GM19463 (cell line): ENCODE results near the gene TMEM88.

Experiments
- ATAC-seq: cut with Tn5 transposase; IDR thresholded peaks from one replicate; pipeline ENCODE4 v1.9.1; 2021; ENCODE audit warnings: mild to moderate bottlenecking, moderate library complexity; ENCODE audit not compliant: unreplicated experiment

TMEM88 gene

DNA sequence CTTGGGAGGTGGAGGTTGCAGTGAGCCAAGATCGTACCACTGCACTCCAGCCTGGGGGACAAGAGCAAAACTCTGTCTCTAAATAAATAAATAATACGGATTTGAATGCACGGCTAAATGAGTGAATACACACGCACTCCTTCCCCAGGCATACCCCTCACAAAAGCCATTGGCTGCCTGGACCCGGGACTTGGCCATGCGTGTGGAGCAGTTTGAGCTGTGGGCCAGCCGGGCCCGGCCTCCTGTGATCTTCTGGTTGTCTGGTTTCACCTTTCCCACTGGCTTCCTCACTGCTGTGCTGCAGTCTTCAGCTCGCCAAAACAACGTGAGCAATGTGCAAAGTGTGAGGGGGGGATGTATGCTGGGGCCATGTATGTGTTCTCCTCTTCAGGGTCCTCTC is 22.4 kb upstream of the TMEM88 start:
- no peak for ATAC-seq

DNA sequence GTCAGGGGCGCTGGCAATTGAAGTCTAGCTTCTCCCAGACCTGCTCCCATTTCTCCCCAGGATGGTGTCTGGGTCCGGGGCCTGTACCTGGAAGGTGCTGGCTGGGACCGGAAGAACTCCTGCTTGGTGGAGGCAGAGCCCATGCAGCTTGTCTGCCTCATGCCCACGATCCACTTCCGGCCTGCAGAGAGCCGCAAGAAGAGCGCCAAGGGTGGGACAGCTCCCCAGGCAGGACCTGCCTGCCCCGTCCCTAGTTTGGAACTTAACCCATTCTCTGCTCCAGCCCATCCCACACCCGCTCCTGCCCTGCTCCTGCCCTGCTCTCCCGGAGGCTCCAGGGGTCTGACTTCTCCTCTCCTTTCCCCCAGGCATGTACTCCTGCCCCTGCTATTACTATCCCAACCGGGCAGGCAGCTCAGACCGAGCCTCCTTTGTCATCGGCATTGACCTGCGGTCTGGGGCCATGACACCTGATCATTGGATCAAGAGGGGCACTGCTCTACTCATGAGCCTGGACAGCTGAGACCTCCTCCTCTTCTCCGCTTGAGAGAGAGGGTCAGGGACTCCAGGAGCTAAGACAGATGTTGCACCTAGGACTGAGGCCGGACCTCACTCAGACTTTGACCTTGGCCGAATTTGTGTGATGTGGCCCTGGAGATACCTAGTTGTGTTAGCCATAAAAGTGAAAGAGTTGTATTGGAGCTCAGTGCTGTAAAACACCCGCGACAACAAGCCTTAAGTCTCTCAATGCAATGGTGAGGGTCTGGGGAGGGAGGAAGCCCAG is 21.7 kb upstream of the TMEM88 start:
- no peak for ATAC-seq

- ATAC-seq: peak; percentile 48
These were observed 20.9 kb upstream of the TMEM88 start, which contains the start of gene KDM6B for GRCh38 chr17:7833795-7834541. TSS of gene KDM6B (plus strand) at chr17:7834217. CDS start at chr17:7845555, 11,338 bp downstream.

DNA sequence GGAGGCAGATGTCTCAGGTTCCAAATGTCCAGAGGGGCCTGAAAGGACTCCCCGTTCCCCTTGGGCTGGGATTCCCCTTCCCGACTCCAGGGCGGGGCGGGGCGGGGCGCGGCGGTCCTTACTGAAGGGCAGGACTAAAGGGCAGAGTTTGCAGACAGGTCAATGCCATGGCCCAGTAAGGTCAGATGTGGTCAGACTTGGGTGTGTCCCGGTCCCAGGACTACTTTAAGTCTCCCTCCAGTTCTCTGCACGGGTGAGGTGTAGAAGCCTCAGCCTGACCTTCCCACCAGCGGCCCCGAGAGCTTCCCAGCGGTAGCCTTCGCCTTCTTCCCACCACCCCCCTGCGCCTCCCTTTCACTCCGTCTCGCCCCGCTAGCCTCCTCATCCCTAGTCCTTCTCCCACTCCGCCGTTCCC is 20.3 kb upstream of the TMEM88 start:
- ATAC-seq: no peak

DNA sequence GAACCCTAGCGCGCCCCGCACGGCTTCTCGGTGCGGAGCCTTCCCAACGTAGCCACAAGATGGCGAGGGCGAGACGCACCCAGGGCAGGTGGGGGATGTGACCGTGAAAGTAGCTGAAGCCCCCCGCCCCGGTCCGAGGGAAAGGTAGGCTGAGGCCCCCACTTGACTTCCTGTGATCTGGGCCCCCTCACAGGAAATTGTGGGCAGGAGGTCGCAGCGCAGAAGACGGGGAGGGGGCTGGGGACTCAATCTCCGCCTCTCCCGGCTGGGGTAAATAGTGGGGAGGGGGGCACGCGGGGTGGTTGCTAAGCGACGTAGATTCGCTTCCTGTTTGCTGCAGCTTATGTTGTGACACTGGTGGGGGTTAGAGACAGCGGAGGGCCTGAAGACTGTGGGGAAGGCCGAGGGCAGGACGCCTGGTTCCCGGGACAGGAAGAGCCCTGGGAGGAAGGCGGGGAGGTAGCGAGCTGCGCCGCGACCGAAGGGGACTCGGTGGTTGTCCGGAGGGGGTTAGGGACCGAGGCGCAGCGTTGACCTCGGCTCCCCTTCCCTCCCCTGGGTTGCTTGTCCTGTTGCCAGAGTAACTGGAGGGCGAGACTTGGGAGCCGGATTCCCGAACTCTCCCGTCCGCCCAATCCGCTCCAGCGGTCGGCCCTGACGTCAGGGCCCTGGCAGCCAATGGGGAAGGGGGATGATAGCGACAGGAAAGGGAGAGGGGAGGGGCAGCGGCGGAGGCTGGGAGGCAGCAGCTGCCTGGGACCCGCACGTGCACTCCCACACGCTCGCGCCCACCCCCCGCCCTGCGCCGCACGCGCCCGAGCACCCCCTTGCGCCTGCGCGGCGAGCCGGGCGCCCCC is 19.7 kb upstream of the TMEM88 start:
- ATAC-seq: peak; percentile 50

- peak; percentile 30 for ATAC-seq
These were observed 18.9 kb upstream of the TMEM88 start for GRCh38 chr17:7835814-7836595.

DNA sequence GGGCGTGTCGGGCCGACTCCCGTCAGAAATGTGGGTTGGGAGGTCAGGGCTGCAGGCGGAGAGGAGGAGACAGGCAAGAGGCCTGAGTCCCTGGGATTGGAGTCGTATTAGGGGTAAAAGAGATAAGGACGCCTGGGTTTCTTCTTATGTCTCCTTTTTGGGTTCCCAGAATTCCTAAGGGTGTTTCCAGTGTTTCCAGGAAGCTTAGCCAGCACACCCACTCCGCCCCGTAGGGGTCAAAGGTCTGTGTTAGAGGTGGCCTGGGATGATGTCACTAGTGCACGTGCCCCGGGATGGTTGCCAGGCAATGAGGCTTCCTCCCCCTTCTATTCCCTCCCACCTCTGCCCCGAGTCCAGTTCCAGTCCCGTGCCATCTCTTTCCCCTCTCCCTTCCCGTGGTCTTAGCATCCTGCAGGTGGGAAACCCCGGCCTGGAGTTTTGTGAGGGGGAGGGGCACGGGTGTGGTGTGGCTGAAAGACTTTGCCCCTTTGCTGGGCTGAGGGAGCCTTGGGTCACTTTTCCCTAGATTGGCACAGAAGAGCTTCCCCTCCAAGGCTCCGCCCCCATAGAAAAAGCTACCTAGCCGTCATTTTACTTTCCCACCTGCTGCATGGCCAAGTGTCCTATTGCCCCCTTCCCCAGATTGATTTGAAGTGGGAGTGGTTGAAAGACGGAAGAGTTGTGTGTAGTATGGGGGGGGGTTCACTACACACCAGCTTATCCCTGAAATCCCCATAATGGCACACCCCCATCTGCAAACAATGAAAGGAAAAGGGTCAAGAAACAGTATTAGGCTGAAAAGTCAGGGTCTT is 18.1 kb upstream of the TMEM88 start:
- no peak for ATAC-seq

GRCh38 chr17:7837408-7838088 is 17.3 kb upstream of the TMEM88 start:
- ATAC-seq: no peak

DNA sequence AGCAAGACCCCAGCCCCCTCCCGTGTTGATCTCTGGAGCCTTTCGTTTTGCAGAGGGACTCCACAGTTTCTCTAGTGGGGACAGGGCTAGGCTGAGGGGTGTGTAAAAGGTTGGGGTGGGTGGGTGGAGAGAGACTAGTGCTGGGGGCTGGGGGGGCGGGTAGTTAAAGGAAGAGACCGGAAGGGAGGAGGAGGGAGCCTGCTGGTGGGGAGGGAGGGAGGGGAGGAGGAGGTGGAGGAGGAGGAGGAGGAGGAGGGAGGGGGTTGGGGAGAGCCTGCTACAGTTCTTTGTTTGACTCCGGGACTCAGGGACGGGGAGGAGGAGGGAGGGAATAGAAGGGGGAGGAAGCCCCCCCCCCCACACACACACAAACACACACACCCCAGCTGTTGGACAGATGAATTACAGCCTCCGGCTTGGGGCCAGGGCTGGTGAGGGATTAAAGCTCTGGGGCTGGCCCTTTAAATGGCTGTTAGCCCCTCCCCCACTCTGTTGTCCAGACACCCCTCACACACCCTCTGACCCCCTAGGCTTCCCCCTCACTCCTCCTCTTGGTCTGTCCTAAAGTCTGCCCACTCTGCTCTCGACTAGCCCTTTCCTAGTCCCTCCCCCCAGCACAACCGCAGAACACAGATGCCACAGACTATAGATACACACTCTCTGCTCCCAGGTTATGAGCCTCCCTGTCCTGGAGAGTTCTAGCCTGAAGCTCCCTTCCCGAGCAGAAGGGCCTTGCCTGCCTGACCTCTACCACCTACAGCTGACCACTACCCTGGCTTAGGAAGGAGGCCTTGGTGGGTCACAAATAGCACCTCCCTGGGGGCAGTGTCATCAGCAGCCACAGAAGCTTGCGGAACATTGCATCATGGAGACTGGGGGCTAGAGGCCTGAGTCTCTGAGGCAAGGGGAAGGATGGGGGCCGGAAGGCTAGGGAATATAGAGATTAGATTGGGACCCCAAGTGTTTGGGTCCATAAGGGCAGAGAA is 16.5 kb upstream of the TMEM88 start:
- ATAC-seq: no peak

DNA sequence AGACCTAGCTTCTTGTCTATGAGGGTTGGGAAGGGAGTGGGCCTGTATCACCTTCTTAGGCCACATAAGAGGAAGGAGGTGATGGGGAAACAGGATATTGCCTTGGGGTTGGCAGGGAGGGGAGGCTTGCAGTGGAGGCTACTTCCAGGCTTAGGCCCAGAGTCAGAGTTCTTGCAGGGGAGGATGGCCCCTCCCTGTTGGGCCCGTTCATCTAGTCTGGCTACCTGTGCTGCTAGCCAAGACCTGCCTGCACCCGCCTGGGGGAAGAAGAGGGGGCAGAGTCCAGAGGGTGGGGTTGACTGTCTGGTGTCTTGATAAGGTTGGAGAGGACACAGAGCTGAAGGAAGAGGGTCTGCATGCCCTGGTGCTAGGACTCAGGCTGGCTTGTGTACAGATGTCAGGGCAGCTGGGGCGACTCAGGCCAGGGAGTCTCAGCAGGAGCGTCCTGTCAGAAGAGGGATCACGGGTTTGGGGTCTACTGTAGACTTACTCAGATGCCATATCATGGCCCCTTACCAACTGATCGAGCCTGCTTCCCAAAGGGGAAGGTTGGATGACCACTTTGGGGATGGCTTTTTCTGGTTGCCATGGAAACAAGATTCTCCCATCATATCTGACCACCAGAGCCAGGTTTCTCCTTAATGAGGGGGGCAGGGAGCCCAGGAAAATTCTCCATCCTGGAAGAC is 15.5 kb upstream of the TMEM88 start:
- ATAC-seq: no peak

DNA sequence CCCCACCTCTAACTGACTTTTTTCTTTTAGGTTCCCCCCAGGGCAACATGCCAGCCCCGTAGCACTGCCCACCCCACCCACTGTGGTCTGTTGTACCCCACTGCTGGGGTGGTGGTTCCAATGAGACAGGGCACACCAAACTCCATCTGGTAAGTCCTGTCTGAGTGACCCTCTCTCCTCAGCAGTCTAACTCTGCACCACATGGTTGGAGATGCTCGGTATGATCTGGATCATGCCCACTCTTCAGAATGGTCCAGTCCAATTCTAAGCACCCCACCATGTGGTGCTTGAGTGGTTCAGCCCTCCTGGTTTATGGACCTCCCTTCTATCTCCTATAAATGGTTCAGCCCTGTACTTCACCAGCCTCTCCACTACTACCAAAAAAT is 15.0 kb upstream of the TMEM88 start:
- no peak for ATAC-seq

GRCh38 chr17:7840441-7840840 is 14.4 kb upstream of the TMEM88 start:
- ATAC-seq: no peak

GRCh38 chr17:7840875-7841274 is 14.0 kb upstream of the TMEM88 start:
- ATAC-seq: no peak

DNA sequence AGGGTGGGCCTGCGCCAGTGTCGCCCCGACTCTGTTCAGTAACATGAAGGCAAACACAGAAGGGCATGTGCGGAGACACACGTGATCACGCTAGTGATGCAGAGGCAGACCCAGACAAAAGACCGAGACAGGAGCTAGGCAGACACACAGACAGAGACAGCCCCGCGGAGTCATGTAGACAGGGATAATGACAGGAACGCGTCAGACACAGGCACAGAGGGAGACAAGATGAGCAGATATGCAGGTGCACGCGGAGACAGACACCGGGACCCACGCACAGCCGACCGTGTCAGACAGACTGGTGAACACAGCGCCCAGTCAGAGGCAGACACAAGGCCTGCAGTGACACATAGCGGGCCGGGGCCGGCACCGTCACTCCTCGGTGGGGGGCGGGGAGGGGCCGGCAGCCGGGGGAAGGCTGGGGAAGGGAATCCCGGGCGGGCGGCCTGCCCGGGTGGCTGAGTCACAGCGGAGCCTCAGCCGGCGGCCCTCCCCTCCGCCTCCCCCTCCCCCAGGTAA is 13.4 kb upstream of the TMEM88 start:
- peak; percentile 18 for ATAC-seq

- ATAC-seq: peak; percentile 16
These were observed 12.9 kb upstream of the TMEM88 start for GRCh38 chr17:7841915-7842379.

- ATAC-seq: peak; percentile 28
These were observed 12.2 kb upstream of the TMEM88 start for GRCh38 chr17:7842380-7843256.
